ENCODE results near the gene ESYT3. TPM values are rescaled to one million over a fixed set of nuclear protein-coding genes. Genes with fewer than 3 reads are reported as not detected.

Gene ESYT3
- total RNA-seq, 1 experiment from 2014 or later: 0.15 TPM

GRCh38 chr3:138443091-138443490 is 8.7 kb downstream of the ESYT3 start:
- Histone ChIP-seq H3K36me3 (ENCODE audit: insufficient read depth, low read length, poor library complexity, severe bottlenecking) (no peaks in the 10 kb centered on the region), H3K4me3 (ENCODE audit: low read depth, low read length, poor library complexity, severe bottlenecking) (no peak overlapping the region), H3K27me3 (replicated peaks; ENCODE audit: insufficient read depth, low read depth, low read length, poor library complexity) (no peaks in the 10 kb centered on the region), H3K9me3 (ENCODE audit: low read depth, low read length, poor library complexity, severe bottlenecking) (no peaks in the 10 kb centered on the region), H3K4me1 (ENCODE audit: insufficient read depth, low read length, poor library complexity, severe bottlenecking) (no peaks in the 10 kb centered on the region), H3K27ac (ENCODE audit: low read depth, low read length, poor library complexity, severe bottlenecking) (no peak overlapping the region)
- CTCF ChIA-PET: no interaction called here
- BruUV-seq (replicated peaks): no TSS peak
- TF ChIP-seq EZH2 (IDR thresholded peaks at IDR 0.05; ENCODE audit: borderline replicate concordance, low read depth, low read length, poor library complexity, severe bottlenecking): no peak
- TF ChIP-seq CTCF (conservative IDR thresholded peaks at IDR 0.05; ENCODE audit: low read depth, low read length): no peak
- no peak for DNase-seq (ENCODE audit: low spot score)
- intact Hi-C loops (cut with micrococcal nuclease; ENCODE audit: unreplicated experiment): no loop called here
- POLR2A ChIA-PET (ENCODE audit: low non-redundant PET): no interaction called here

- POLR2A ChIA-PET (ENCODE audit: low non-redundant PET): no interaction called here
- TF ChIP-seq EZH2 (IDR thresholded peaks at IDR 0.05; ENCODE audit: borderline replicate concordance, low read depth, low read length, poor library complexity, severe bottlenecking): no peak
- no peak for TF ChIP-seq CTCF (conservative IDR thresholded peaks at IDR 0.05; ENCODE audit: low read depth, low read length)
- H3K9me3 ChIP-seq (ENCODE audit: low read depth, low read length, poor library complexity, severe bottlenecking): no peaks in the 10 kb centered on the region
- CTCF ChIA-PET: interaction anchor here (1.3 kb wide), 1 partner anchor 480 kb away, joined by 4 read pairs; no protein-coding TSS in a partner anchor
- H3K27ac ChIP-seq (ENCODE audit: low read depth, low read length, poor library complexity, severe bottlenecking): no peak overlapping the region
- no peak overlapping the region for H3K4me3 ChIP-seq (ENCODE audit: low read depth, low read length, poor library complexity, severe bottlenecking)
- DNase-seq (ENCODE audit: low spot score): no peak
- intact Hi-C loops (cut with micrococcal nuclease; ENCODE audit: unreplicated experiment): no loop called here
- no peaks in the 10 kb centered on the region for H3K27me3 ChIP-seq (replicated peaks; ENCODE audit: insufficient read depth, low read depth, low read length, poor library complexity)
- H3K4me1 ChIP-seq (ENCODE audit: insufficient read depth, low read length, poor library complexity, severe bottlenecking): no peaks in the 10 kb centered on the region
- no peaks in the 10 kb centered on the region for H3K36me3 ChIP-seq (ENCODE audit: insufficient read depth, low read length, poor library complexity, severe bottlenecking)
- no TSS peak for BruUV-seq (replicated peaks)
These were observed 9.4 kb downstream of the ESYT3 start for GRCh38 chr3:138443521-138444503.

- Histone ChIP-seq H3K9me3 (ENCODE audit: low read depth, low read length, poor library complexity, severe bottlenecking) (no peaks in the 10 kb centered on the region), H3K27me3 (replicated peaks; ENCODE audit: insufficient read depth, low read depth, low read length, poor library complexity) (no peaks in the 10 kb centered on the region), H3K36me3 (ENCODE audit: insufficient read depth, low read length, poor library complexity, severe bottlenecking) (no peaks in the 10 kb centered on the region), H3K4me1 (ENCODE audit: insufficient read depth, low read length, poor library complexity, severe bottlenecking) (no peaks in the 10 kb centered on the region), H3K4me3 (ENCODE audit: low read depth, low read length, poor library complexity, severe bottlenecking) (no peak overlapping the region), H3K27ac (ENCODE audit: low read depth, low read length, poor library complexity, severe bottlenecking) (no peak overlapping the region)
- BruUV-seq (replicated peaks): no TSS peak
- no peak for TF ChIP-seq EZH2 (IDR thresholded peaks at IDR 0.05; ENCODE audit: borderline replicate concordance, low read depth, low read length, poor library complexity, severe bottlenecking)
- no peak for TF ChIP-seq CTCF (conservative IDR thresholded peaks at IDR 0.05; ENCODE audit: low read depth, low read length)
- POLR2A ChIA-PET (ENCODE audit: low non-redundant PET): no interaction called here
- CTCF ChIA-PET: interaction anchor here (1.3 kb wide), 1 partner anchor 478 kb away, joined by 4 read pairs; no protein-coding TSS in a partner anchor
- intact Hi-C loops (cut with micrococcal nuclease; ENCODE audit: unreplicated experiment): no loop called here
- no peak for DNase-seq (ENCODE audit: low spot score)
These were observed 10.8 kb downstream of the ESYT3 start for GRCh38 chr3:138445236-138445635.

All from A673 (cell line).